SU-DHL-6 (cell line): Measurements from ENCODE around the gene TMEM169.
"Not testable (repeated sequence)": the region's sequence is repeated elsewhere in the genome, so short reads cannot be mapped to it uniquely, and the experiment has no call there.

Experiments used
- EZH2phosphoT487 ChIP-seq: fragments of 200-600 bp; sonication (generic), shearing (Covaris generic); conservative IDR thresholded peaks from 2 replicates; pipeline ENCODE4 v1.6.1; 2018; ENCODE audit warnings: mild to moderate bottlenecking, antibody characterized with exemption, low read length, moderate library complexity, mixed read lengths
- TF ChIP-seq, protein P1 (sequence below): fragments of 200-600 bp; sonication (generic); IDR thresholded peaks from one replicate; pipeline ENCODE4 v1.5.1; 2017; ENCODE audit warnings: antibody characterized with exemption, mild to moderate bottlenecking, low read length, moderate library complexity; ENCODE audit not compliant: insufficient read depth, poor library complexity, severe bottlenecking

- TF ChIP-seq, protein P1, sequence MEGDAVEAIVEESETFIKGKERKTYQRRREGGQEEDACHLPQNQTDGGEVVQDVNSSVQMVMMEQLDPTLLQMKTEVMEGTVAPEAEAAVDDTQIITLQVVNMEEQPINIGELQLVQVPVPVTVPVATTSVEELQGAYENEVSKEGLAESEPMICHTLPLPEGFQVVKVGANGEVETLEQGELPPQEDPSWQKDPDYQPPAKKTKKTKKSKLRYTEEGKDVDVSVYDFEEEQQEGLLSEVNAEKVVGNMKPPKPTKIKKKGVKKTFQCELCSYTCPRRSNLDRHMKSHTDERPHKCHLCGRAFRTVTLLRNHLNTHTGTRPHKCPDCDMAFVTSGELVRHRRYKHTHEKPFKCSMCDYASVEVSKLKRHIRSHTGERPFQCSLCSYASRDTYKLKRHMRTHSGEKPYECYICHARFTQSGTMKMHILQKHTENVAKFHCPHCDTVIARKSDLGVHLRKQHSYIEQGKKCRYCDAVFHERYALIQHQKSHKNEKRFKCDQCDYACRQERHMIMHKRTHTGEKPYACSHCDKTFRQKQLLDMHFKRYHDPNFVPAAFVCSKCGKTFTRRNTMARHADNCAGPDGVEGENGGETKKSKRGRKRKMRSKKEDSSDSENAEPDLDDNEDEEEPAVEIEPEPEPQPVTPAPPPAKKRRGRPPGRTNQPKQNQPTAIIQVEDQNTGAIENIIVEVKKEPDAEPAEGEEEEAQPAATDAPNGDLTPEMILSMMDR = not testable (repeated sequence)
- TF ChIP-seq EZH2phosphoT487 = not testable (repeated sequence)
Observed at GRCh38 chr2:216141516-216141915, 59.8 kb downstream of the TMEM169 start.
